Measurements from ENCODE around the gene FAM76A. TPM values are rescaled to one million over a fixed set of nuclear protein-coding genes. Genes with fewer than 3 reads are reported as not detected.

Gene FAM76A
- total and polyA plus RNA-seq, 9 of the 15 experiments (the other 6 are each of a cell fraction or from before 2014, with no cell fraction given): 9.5 to 14.6 (median 11.4) TPM

DNA sequence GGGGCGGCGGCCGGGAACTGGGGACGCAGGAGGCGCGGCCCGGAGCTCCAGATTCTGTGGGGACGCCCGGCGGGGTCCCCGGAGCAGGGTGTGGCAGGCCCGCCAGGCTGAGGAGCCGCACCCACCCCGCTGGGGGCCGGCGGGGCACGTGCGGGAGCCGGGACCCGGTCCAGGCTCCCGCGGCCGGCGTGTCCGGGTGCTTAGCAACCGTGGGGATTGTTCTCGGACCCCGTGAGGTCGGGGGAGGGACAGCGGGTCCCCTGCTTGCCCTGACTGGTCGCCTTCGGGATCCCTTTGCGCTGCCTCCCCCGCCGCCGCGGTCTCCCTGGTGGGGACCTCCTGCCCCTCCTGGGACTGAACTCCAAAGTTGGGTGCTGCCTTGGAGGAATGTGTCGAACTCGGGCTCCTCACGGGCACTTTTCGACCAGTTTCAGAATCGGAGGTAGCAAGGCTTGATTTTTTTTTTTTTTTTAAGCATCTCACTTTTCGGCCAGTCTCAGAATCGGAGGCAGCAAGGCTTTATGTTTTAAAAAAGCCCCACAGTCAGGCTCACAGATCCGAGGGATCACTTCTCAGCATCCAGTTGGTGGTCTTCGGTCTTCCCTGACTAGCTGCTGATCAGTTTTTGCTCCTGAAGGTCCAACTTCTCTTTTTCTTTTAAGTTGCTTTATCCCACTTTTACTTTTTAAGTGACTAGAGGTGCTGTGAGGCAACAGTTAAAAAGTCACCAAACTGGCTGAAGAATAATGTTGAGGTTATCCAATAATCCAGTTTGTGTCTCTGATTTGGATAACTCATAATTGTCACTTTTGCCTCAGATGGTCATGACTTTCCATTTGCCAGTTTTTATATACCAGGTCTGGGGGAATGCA is 648 bp downstream of the FAM76A start (continued):
- TF ChIP-seq, protein P1, sequence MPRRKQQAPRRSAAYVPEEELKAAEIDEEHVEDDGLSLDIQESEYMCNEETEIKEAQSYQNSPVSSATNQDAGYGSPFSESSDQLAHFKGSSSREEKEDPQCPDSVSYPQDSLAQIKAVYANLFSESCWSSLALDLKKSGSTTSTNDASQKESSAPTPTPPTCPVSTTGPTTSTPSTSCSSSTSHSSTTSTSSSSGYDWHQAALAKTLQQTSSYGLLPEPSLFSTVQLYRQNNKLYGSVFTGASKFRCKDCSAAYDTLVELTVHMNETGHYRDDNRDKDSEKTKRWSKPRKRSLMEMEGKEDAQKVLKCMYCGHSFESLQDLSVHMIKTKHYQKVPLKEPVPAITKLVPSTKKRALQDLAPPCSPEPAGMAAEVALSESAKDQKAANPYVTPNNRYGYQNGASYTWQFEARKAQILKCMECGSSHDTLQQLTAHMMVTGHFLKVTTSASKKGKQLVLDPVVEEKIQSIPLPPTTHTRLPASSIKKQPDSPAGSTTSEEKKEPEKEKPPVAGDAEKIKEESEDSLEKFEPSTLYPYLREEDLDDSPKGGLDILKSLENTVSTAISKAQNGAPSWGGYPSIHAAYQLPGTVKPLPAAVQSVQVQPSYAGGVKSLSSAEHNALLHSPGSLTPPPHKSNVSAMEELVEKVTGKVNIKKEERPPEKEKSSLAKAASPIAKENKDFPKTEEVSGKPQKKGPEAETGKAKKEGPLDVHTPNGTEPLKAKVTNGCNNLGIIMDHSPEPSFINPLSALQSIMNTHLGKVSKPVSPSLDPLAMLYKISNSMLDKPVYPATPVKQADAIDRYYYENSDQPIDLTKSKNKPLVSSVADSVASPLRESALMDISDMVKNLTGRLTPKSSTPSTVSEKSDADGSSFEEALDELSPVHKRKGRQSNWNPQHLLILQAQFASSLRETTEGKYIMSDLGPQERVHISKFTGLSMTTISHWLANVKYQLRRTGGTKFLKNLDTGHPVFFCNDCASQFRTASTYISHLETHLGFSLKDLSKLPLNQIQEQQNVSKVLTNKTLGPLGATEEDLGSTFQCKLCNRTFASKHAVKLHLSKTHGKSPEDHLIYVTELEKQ (CRISPR knock-in tag; IDR thresholded peaks at IDR 0.05): no peak
- TF ChIP-seq, protein P2, sequence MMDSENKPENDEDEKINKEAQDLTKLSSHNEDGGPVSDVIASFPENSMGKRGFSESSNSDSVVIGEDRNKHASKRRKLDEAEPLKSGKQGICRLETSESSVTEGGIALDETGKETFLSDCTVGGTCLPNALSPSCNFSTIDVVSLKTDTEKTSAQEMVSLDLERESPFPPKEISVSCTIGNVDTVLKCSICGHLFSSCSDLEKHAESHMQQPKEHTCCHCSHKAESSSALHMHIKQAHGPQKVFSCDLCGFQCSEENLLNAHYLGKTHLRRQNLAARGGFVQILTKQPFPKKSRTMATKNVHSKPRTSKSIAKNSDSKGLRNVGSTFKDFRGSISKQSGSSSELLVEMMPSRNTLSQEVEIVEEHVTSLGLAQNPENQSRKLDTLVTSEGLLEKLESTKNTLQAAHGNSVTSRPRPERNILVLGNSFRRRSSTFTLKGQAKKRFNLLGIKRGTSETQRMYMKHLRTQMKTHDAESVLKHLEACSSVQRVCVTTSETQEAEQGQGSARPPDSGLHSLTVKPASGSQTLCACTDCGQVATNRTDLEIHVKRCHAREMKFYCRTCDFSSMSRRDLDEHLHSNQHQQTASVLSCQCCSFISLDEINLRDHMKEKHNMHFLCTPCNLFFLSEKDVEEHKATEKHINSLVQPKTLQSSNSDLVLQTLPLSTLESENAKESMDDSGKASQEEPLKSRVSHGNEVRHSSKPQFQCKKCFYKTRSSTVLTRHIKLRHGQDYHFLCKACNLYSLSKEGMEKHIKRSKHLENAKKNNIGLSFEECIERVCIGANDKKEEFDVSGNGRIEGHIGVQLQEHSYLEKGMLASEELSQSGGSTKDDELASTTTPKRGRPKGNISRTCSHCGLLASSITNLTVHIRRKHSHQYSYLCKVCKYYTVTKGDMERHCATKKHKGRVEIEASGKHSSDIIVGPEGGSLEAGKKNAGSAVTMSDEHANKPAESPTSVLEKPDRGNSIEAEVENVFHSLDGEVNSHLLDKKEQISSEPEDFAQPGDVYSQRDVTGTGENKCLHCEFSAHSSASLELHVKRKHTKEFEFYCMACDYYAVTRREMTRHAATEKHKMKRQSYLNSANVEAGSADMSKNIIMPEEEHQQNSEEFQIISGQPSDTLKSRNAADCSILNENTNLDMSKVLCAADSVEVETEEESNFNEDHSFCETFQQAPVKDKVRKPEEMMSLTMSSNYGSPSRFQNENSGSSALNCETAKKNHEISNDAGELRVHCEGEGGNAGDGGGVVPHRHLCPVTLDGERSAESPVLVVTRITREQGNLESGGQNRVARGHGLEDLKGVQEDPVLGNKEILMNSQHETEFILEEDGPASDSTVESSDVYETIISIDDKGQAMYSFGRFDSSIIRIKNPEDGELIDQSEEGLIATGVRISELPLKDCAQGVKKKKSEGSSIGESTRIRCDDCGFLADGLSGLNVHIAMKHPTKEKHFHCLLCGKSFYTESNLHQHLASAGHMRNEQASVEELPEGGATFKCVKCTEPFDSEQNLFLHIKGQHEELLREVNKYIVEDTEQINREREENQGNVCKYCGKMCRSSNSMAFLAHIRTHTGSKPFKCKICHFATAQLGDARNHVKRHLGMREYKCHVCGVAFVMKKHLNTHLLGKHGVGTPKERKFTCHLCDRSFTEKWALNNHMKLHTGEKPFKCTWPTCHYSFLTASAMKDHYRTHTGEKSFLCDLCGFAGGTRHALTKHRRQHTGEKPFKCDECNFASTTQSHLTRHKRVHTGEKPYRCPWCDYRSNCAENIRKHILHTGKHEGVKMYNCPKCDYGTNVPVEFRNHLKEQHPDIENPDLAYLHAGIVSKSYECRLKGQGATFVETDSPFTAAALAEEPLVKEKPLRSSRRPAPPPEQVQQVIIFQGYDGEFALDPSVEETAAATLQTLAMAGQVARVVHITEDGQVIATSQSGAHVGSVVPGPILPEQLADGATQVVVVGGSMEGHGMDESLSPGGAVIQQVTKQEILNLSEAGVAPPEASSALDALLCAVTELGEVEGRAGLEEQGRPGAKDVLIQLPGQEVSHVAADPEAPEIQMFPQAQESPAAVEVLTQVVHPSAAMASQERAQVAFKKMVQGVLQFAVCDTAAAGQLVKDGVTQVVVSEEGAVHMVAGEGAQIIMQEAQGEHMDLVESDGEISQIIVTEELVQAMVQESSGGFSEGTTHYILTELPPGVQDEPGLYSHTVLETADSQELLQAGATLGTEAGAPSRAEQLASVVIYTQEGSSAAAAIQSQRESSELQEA (IDR thresholded peaks at IDR 0.05; ENCODE audit: low read depth): no peak
- TF ChIP-seq, protein P3, sequence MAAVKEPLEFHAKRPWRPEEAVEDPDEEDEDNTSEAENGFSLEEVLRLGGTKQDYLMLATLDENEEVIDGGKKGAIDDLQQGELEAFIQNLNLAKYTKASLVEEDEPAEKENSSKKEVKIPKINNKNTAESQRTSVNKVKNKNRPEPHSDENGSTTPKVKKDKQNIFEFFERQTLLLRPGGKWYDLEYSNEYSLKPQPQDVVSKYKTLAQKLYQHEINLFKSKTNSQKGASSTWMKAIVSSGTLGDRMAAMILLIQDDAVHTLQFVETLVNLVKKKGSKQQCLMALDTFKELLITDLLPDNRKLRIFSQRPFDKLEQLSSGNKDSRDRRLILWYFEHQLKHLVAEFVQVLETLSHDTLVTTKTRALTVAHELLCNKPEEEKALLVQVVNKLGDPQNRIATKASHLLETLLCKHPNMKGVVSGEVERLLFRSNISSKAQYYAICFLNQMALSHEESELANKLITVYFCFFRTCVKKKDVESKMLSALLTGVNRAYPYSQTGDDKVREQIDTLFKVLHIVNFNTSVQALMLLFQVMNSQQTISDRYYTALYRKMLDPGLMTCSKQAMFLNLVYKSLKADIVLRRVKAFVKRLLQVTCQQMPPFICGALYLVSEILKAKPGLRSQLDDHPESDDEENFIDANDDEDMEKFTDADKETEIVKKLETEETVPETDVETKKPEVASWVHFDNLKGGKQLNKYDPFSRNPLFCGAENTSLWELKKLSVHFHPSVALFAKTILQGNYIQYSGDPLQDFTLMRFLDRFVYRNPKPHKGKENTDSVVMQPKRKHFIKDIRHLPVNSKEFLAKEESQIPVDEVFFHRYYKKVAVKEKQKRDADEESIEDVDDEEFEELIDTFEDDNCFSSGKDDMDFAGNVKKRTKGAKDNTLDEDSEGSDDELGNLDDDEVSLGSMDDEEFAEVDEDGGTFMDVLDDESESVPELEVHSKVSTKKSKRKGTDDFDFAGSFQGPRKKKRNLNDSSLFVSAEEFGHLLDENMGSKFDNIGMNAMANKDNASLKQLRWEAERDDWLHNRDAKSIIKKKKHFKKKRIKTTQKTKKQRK (IDR thresholded peaks at IDR 0.05; ENCODE audit: borderline replicate concordance, low read depth, low read length): no peak
- no peak for TF ChIP-seq NRF1 (conservative IDR thresholded peaks at IDR 0.05 in 1 of 2, IDR thresholded peaks at IDR 0.05 in 1 of 2)
- no peak for TF ChIP-seq MAFG (tag; conservative IDR thresholded peaks at IDR 0.05)
- TF ChIP-seq NEUROD1 (IDR thresholded peaks at IDR 0.05; ENCODE audit: borderline replicate concordance, low read depth, low read length, partially characterized antibody): no peak
- TF ChIP-seq NONO (IDR thresholded peaks at IDR 0.05; ENCODE audit: low read depth in 2 of 2, low read length in 1 of 2): peak; percentile 3 to 54; a peak in 2 of 4 replicates
- TF ChIP-seq ARID1B (IDR thresholded peaks at IDR 0.05): no peak
- TF ChIP-seq GTF2A2 (tag; IDR thresholded peaks at IDR 0.05): no peak
- TF ChIP-seq GATAD2B (IDR thresholded peaks at IDR 0.05; ENCODE audit: borderline replicate concordance): no peak; the same call in 1 of the 2 replicates

All from K562 (cell line).